Mesenchymal stem cell (in vitro differentiated cells and primary cell): ENCODE measurements around the gene SEMA3B.
"Not testable (repeated sequence)": the region's sequence is repeated elsewhere in the genome, so short reads cannot be mapped to it uniquely, and the experiment has no call there.

Experiments
- DNase-seq: peaks from one replicate; pipeline ENCODE4 v3.0.0-alpha.2; 2013
- H2AFZ ChIP-seq: one replicate; pipeline ENCODE4 v1.6.1; 2013; ENCODE audit warnings: low read depth, mild to moderate bottlenecking, control low read depth, inconsistent platforms, low read length, moderate library complexity
- H2AK5ac ChIP-seq: 2 replicates; pipeline ENCODE4 v1.6.1; 2013; ENCODE audit warnings: low read length, moderate library complexity, mild to moderate bottlenecking, inconsistent platforms; ENCODE audit not compliant: severe bottlenecking
- H2BK120ac ChIP-seq: one replicate; pipeline ENCODE4 v1.6.1; 2013; ENCODE audit warnings: low read depth, mild to moderate bottlenecking, inconsistent platforms, low read length, moderate library complexity
- H2BK12ac ChIP-seq, 2 experiments: one replicate each; pipeline ENCODE4 v1.6.1; 2013; ENCODE audit warnings: inconsistent platforms in 2 of 2, low read length in 2 of 2, mild to moderate bottlenecking in 2 of 2, moderate library complexity in 2 of 2, control low read depth in 1 of 2
- H2BK15ac ChIP-seq: one replicate; pipeline ENCODE4 v1.6.1; 2013; ENCODE audit warnings: mild to moderate bottlenecking, low read depth, inconsistent platforms; ENCODE audit not compliant: poor library complexity, severe bottlenecking
- H2BK5ac ChIP-seq: 2 replicates; pipeline ENCODE4 v1.6.1; 2013; ENCODE audit warnings: low read depth, mild to moderate bottlenecking, low read length, control low read depth, inconsistent platforms; ENCODE audit not compliant: poor library complexity, severe bottlenecking
- H3K14ac ChIP-seq, 2 experiments: one replicate each; pipeline ENCODE4 v1.6.1; 2013; ENCODE audit warnings: inconsistent platforms in 2 of 2, low read length in 2 of 2, control low read depth in 1 of 2, mild to moderate bottlenecking in 1 of 2, moderate library complexity in 1 of 2
- H3K18ac ChIP-seq, 2 experiments: one replicate each; pipeline ENCODE4 v1.6.1; 2013; ENCODE audit warnings: inconsistent platforms in 2 of 2, low read length in 2 of 2, control low read depth in 1 of 2, low read depth in 1 of 2, mild to moderate bottlenecking in 1 of 2
- H3K23ac ChIP-seq, 2 experiments: one replicate each; pipeline ENCODE4 v1.6.1; 2013; ENCODE audit warnings: inconsistent platforms in 2 of 2, low read length in 2 of 2, mild to moderate bottlenecking in 2 of 2, moderate library complexity in 2 of 2, control low read depth in 1 of 2
- H3K27ac ChIP-seq: 2 replicates; pipeline ENCODE4 v1.5.1; 2013; ENCODE audit warnings: mild to moderate bottlenecking, moderate library complexity, low read length, control low read depth, inconsistent platforms; ENCODE audit not compliant: poor library complexity, severe bottlenecking
- H3K27me3 ChIP-seq, 2 experiments: 2 replicates each; pipeline versions ENCODE4 v1.6.1 to v1.7.0; 2013; ENCODE audit warnings: low read length in 2 of 2, mild to moderate bottlenecking in 2 of 2, moderate library complexity in 2 of 2, control low read depth in 1 of 2, inconsistent platforms in 1 of 2; ENCODE audit not compliant: control insufficient read depth in 1 of 2, insufficient read depth in 1 of 2
- H3K36me3 ChIP-seq, 2 experiments: 2 replicates each; pipeline versions ENCODE4 v1.6.1 to v1.7.0; 2013; ENCODE audit warnings: low read length in 2 of 2, control low read depth in 1 of 2, inconsistent platforms in 1 of 2, low read depth in 1 of 2, mild to moderate bottlenecking in 1 of 2; ENCODE audit not compliant: insufficient read depth in 2 of 2, control insufficient read depth in 1 of 2
- H3K4ac ChIP-seq, 2 experiments: one replicate each; pipeline ENCODE4 v1.6.1; 2013; ENCODE audit warnings: inconsistent platforms in 2 of 2, low read length in 2 of 2, mild to moderate bottlenecking in 2 of 2, moderate library complexity in 2 of 2, control low read depth in 1 of 2, low read depth in 1 of 2
- H3K4me1 ChIP-seq: 2 replicates; pipeline ENCODE4 v1.6.1; 2013; ENCODE audit warnings: low read depth, low read length, control low read depth; ENCODE audit not compliant: control insufficient read depth, insufficient read depth
- H3K4me2 ChIP-seq: 2 replicates; pipeline ENCODE4 v1.6.1; 2013; ENCODE audit warnings: low read length, mild to moderate bottlenecking, inconsistent platforms; ENCODE audit not compliant: poor library complexity, severe bottlenecking
- H3K4me3 ChIP-seq, 2 experiments: 2 replicates each; pipeline versions ENCODE4 v1.5.1 to v1.7.0; 2013; ENCODE audit warnings: low read length in 2 of 2, mild to moderate bottlenecking in 2 of 2, control low read depth in 1 of 2, low read depth in 1 of 2; ENCODE audit not compliant: insufficient read depth in 1 of 2
- H3K79me1 ChIP-seq: replicated peaks from 2 replicates; pipeline ENCODE4 v1.6.1; 2013; ENCODE audit warnings: mild to moderate bottlenecking, control low read depth, low read length, inconsistent platforms; ENCODE audit not compliant: poor library complexity, severe bottlenecking
- H3K9ac ChIP-seq: 2 replicates; pipeline ENCODE4 v1.7.0; 2013; ENCODE audit warnings: mild to moderate bottlenecking, low read length, moderate library complexity
- H3K9me3 ChIP-seq: 2 replicates; pipeline ENCODE4 v1.7.0; 2013; ENCODE audit warnings: mild to moderate bottlenecking, low read length; ENCODE audit not compliant: control insufficient read depth
- H4K8ac ChIP-seq: one replicate; pipeline ENCODE4 v1.6.1; 2013; ENCODE audit warnings: inconsistent platforms, mild to moderate bottlenecking, low read length, moderate library complexity
- H4K91ac ChIP-seq: one replicate; pipeline ENCODE4 v1.6.1; 2013; ENCODE audit warnings: mild to moderate bottlenecking, low read length, inconsistent platforms
- WGBS: methylation state at CpG from one replicate; pipeline ENCODE4 v1.1.7; 2013; ENCODE audit warnings: mixed read lengths; 5-methylcytosine and 5-hydroxymethylcytosine counted together

SEMA3B gene

GRCh38 chr3:50269977-50270413, 1.0 kb downstream of the SEMA3B start:
- no peak overlapping the region for H4K8ac ChIP-seq
- H3K79me1 ChIP-seq, result no peaks in the 10 kb centered on the region
- peak overlapping the region; percentile 23 for H2AK5ac ChIP-seq
- peak overlapping the region; percentile 5 for H4K91ac ChIP-seq
- peak overlapping the region in 1 of 2 experiments; percentile 37 for H2BK12ac ChIP-seq
- no peaks in the 10 kb centered on the region for H3K9me3 ChIP-seq
- H2BK5ac ChIP-seq, result no peak overlapping the region
- no peak overlapping the region for H3K4me3 ChIP-seq
- H3K27ac ChIP-seq, result no peak overlapping the region
- H2AFZ ChIP-seq, result no peak overlapping the region
- no peak overlapping the region for H3K4me2 ChIP-seq
- peaks cover 13 to 16% of the 10 kb centered on the region in 2 experiments for H3K27me3 ChIP-seq
- peak overlapping the region in 1 of 2 experiments; percentile 22 for H3K4ac ChIP-seq
- no peaks in the 10 kb centered on the region for H3K36me3 ChIP-seq
- peak overlapping the region in 1 of 2 experiments; percentile 75 for H3K23ac ChIP-seq
- peak; percentile 42 for DNase-seq
- WGBS, result 91% methylated on average over 8 of the region's 8 CpGs
- peak overlapping the region in 1 of 2 experiments; percentile 61 for H3K18ac ChIP-seq
- peaks cover 73% of the 10 kb centered on the region for H3K4me1 ChIP-seq
- H2BK120ac ChIP-seq, result no peak overlapping the region
- peak overlapping the region in 1 of 2 experiments; percentile 68 for H3K14ac ChIP-seq
- H3K9ac ChIP-seq, result no peak overlapping the region
- no peak overlapping the region for H2BK15ac ChIP-seq

GRCh38 chr3:50270422-50271224, 1.7 kb downstream of the SEMA3B start:
- H3K36me3 ChIP-seq, result no peaks in the 10 kb centered on the region
- no peak overlapping the region for H2BK5ac ChIP-seq
- H3K23ac ChIP-seq, result peak overlapping the region in 1 of 2 experiments; percentile 27
- H3K14ac ChIP-seq, result no peak overlapping the region
- H2BK15ac ChIP-seq, result no peak overlapping the region
- 86% methylated on average over 19 of the region's 19 CpGs for WGBS
- peak overlapping the region in 1 of 2 experiments; percentile 45 for H2BK12ac ChIP-seq
- H2BK120ac ChIP-seq, result no peak overlapping the region
- no peak overlapping the region for H2AFZ ChIP-seq
- no peaks in the 10 kb centered on the region for H3K79me1 ChIP-seq
- H3K18ac ChIP-seq, result peak overlapping the region in 1 of 2 experiments; percentile 38
- DNase-seq, result no peak
- H3K4me1 ChIP-seq, result peaks cover 73% of the 10 kb centered on the region
- H4K8ac ChIP-seq, result no peak overlapping the region
- no peak overlapping the region for H3K4me3 ChIP-seq
- no peaks in the 10 kb centered on the region for H3K9me3 ChIP-seq
- H3K4ac ChIP-seq, result peak overlapping the region in 1 of 2 experiments; percentile 22
- peak overlapping the region; percentile 5 for H4K91ac ChIP-seq
- H3K4me2 ChIP-seq, result no peak overlapping the region
- H3K9ac ChIP-seq, result no peak overlapping the region
- H3K27ac ChIP-seq, result no peak overlapping the region
- H3K27me3 ChIP-seq, result peaks cover 20 to 21% of the 10 kb centered on the region in 2 experiments
- peak overlapping the region; percentile 56 for H2AK5ac ChIP-seq

GRCh38 chr3:50271314-50271936, 2.5 kb downstream of the SEMA3B start:
- 93% methylated on average over 8 of the region's 10 CpGs for WGBS
- DNase-seq, result no peak
- H3K4me3 ChIP-seq, result no peak overlapping the region

GRCh38 chr3:50272538-50272910, 3.6 kb downstream of the SEMA3B start:
- H3K4me2 ChIP-seq, H3K9me3 ChIP-seq, H2AK5ac ChIP-seq, H3K9ac ChIP-seq, H3K23ac ChIP-seq, H3K14ac ChIP-seq, H2BK15ac ChIP-seq, H2BK12ac ChIP-seq, H4K91ac ChIP-seq, H3K4me3 ChIP-seq, H2BK120ac ChIP-seq, H2AFZ ChIP-seq, H3K27ac ChIP-seq, DNase-seq, H2BK5ac ChIP-seq, H3K36me3 ChIP-seq, H3K79me1 ChIP-seq, H3K18ac ChIP-seq, H4K8ac ChIP-seq, H3K4ac ChIP-seq: not testable (repeated sequence)
- peaks cover 56% of the 10 kb centered on the region for H3K4me1 ChIP-seq
- H3K27me3 ChIP-seq, result peaks cover 21 to 31% of the 10 kb centered on the region in 2 experiments
- WGBS, result 72% methylated on average over 6 of the region's 10 CpGs

More at GRCh38 chr3:50271314-50271936, 2.5 kb downstream of the SEMA3B start:
- no peaks in the 10 kb centered on the region for H3K9me3 ChIP-seq
- no peak overlapping the region for H3K9ac ChIP-seq
- H3K36me3 ChIP-seq, result peaks cover 0 to 4% of the 10 kb centered on the region in 2 experiments
- H2BK120ac ChIP-seq, result no peak overlapping the region
- H3K14ac ChIP-seq, result no peak overlapping the region
- H3K23ac ChIP-seq, result no peak overlapping the region
- no peak overlapping the region for H2BK5ac ChIP-seq
- H3K18ac ChIP-seq, result no peak overlapping the region
- H2BK12ac ChIP-seq, result no peak overlapping the region
- H2BK15ac ChIP-seq, result peak overlapping the region; percentile 12
- H4K91ac ChIP-seq, result peak overlapping the region; percentile 9
- no peak overlapping the region for H4K8ac ChIP-seq
- H3K4me1 ChIP-seq, result peaks cover 67% of the 10 kb centered on the region
- H3K79me1 ChIP-seq, result no peaks in the 10 kb centered on the region
- H3K4me2 ChIP-seq, result no peak overlapping the region
- no peak overlapping the region for H3K4ac ChIP-seq
- peaks cover 21 to 25% of the 10 kb centered on the region in 2 experiments for H3K27me3 ChIP-seq
- H2AK5ac ChIP-seq, result peak overlapping the region; percentile 1
- no peak overlapping the region for H3K27ac ChIP-seq
- no peak overlapping the region for H2AFZ ChIP-seq
